Cerebellar cortex (tissue), 1 donor: Measurements from ENCODE around the gene BMP4.
"Not testable (repeated sequence)": the region's sequence is repeated elsewhere in the genome, so short reads cannot be mapped to it uniquely, and the experiment has no call there.

Experiments used
- DNase-seq: peaks from one replicate; pipeline ENCODE4 v3.0.0-alpha.2; 2015; ENCODE audit warnings: low spot score

BMP4 gene

GRCh38 chr14:53956427-53957201 is at the start of gene BMP4:
Gene BMP4 (minus strand): TSS chr14:53956825. CDS start chr14:53952222, 4,603 bp downstream.
- DNase-seq: peak; percentile 85

GRCh38 chr14:54003064-54003463 is 46.4 kb upstream of the BMP4 start:
- DNase-seq: no peak

- DNase-seq: peak; percentile 70
These were observed 46.0 kb upstream of the BMP4 start for GRCh38 chr14:54002653-54003052.

- DNase-seq: peak; percentile 75
These were observed 44.7 kb upstream of the BMP4 start for GRCh38 chr14:54001189-54001878.

- DNase-seq: peak; percentile 81
These were observed 43.8 kb upstream of the BMP4 start for GRCh38 chr14:54000341-54000811.

- DNase-seq: peak; percentile 91
These were observed 42.5 kb upstream of the BMP4 start for GRCh38 chr14:53999061-53999488.

GRCh38 chr14:53996041-53996440 is 39.4 kb upstream of the BMP4 start:
- no peak for DNase-seq

GRCh38 chr14:53993920-53994607 is 37.4 kb upstream of the BMP4 start:
- DNase-seq: no peak

- DNase-seq: no peak
These were observed 34.4 kb upstream of the BMP4 start for GRCh38 chr14:53990978-53991377.

GRCh38 chr14:53986718-53987117 is 30.1 kb upstream of the BMP4 start:
- DNase-seq: not testable (repeated sequence)

GRCh38 chr14:53984958-53985357 is 28.3 kb upstream of the BMP4 start:
- DNase-seq: not testable (repeated sequence)

GRCh38 chr14:53983112-53983511 is 26.5 kb upstream of the BMP4 start:
- DNase-seq: no peak

GRCh38 chr14:53982546-53982945 is 25.9 kb upstream of the BMP4 start:
- no peak for DNase-seq

- DNase-seq: peak; percentile 54
These were observed 23.4 kb upstream of the BMP4 start for GRCh38 chr14:53979747-53980642.

GRCh38 chr14:53979113-53979681 is 22.6 kb upstream of the BMP4 start:
- DNase-seq: peak; percentile 45

GRCh38 chr14:53978194-53978593 is 21.6 kb upstream of the BMP4 start:
- DNase-seq: no peak

GRCh38 chr14:53975444-53975843 is 18.8 kb upstream of the BMP4 start:
- DNase-seq: no peak

- DNase-seq: no peak
These were observed 14.9 kb upstream of the BMP4 start for GRCh38 chr14:53971521-53971920.

GRCh38 chr14:53969326-53969725 is 12.7 kb upstream of the BMP4 start:
- no peak for DNase-seq

- DNase-seq: no peak
These were observed 12.1 kb upstream of the BMP4 start for GRCh38 chr14:53968726-53969125.

GRCh38 chr14:53967606-53968005 is 11.0 kb upstream of the BMP4 start:
- DNase-seq: no peak
